T-helper 1 cell treated with Interleukin-12 subunit alpha and Interleukin-12 subunit beta and Interleukin-4 antibody, amounts not matched to agents 30 ng/mL and 1 ng/mL, for 36 hours (primary cell): Measurements from ENCODE around the gene MYO5C. TPM values are rescaled to one million over a fixed set of nuclear protein-coding genes. Genes with fewer than 3 reads are reported as not detected.

ENCODE experiments used
- intact Hi-C: fragments of 100-400 bp; cut with micrococcal nuclease; formaldehyde crosslinking; loops from one replicate; pipeline ENCODE4 v1.15.1; 2024
- total RNA-seq: library from RNA; stranded (reverse); gene quantifications from 2 replicates; pipeline ENCODE4 v1.2.3, GENCODE V29; 2022

MYO5C gene, protein sequence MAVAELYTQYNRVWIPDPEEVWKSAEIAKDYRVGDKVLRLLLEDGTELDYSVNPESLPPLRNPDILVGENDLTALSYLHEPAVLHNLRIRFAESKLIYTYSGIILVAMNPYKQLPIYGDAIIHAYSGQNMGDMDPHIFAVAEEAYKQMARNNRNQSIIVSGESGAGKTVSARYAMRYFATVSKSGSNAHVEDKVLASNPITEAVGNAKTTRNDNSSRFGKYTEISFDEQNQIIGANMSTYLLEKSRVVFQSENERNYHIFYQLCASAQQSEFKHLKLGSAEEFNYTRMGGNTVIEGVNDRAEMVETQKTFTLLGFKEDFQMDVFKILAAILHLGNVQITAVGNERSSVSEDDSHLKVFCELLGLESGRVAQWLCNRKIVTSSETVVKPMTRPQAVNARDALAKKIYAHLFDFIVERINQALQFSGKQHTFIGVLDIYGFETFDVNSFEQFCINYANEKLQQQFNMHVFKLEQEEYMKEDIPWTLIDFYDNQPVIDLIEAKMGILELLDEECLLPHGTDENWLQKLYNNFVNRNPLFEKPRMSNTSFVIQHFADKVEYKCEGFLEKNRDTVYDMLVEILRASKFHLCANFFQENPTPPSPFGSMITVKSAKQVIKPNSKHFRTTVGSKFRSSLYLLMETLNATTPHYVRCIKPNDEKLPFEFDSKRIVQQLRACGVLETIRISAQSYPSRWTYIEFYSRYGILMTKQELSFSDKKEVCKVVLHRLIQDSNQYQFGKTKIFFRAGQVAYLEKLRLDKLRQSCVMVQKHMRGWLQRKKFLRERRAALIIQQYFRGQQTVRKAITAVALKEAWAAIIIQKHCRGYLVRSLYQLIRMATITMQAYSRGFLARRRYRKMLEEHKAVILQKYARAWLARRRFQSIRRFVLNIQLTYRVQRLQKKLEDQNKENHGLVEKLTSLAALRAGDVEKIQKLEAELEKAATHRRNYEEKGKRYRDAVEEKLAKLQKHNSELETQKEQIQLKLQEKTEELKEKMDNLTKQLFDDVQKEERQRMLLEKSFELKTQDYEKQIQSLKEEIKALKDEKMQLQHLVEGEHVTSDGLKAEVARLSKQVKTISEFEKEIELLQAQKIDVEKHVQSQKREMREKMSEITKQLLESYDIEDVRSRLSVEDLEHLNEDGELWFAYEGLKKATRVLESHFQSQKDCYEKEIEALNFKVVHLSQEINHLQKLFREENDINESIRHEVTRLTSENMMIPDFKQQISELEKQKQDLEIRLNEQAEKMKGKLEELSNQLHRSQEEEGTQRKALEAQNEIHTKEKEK (N-terminal part only)
- total RNA-seq, result 1.0 and 1.2 TPM in 2 replicates

DNA sequence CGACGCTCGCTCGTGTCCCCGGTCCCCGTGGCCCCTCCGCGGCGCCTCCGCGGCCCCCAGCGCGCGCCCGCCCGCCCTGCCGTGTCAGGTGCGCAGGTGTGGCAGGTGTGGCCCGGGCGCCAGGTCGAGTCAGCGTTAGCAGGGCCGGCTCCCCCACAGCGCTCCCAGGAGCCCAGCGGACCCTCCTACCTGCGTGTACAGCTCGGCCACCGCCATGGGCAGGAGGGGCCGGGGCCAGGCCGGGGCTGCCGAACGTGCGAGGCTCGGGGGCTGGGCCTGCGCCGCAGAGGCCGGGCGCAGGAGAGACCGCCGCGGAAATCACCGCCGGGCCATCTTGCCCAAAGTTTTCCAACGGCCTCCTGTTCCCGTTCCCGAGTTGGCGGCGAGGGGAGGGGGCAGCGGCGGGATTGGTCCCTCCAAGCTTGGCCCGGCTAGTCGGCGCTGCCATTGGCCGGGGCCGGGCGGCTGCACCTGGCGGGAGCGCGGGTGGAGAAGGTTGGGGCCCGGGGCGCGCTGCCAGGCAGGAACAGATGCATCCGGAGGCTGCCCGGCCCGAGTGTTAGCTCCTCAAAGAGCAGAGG lies at the start of gene MYO5C:
MYO5C (minus strand) TSS at position 384 of the 581 bp plus-strand sequence; CDS start at position 216, 168 bp downstream.
- intact Hi-C loops, result no loop called here

DNA sequence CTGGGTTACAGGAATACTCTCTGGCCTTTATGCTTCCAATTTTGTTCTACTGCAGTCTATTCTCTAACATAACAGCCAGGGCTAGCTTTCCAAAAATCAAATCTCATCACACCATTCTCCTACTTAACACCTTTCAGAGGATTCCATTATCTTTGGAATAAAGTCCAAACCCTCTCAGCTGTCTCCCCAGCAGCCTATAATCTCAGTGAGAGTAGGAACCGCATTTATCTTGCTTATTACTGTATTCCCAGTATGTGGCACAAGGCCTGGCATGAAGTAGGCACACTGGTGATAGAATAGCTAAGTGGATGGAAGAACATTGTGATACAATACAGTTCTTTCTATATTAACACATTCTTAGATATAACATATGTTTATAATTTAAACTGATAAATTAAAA lies 49.0 kb upstream of the MYO5C start:
- intact Hi-C loops, result no loop called here

DNA sequence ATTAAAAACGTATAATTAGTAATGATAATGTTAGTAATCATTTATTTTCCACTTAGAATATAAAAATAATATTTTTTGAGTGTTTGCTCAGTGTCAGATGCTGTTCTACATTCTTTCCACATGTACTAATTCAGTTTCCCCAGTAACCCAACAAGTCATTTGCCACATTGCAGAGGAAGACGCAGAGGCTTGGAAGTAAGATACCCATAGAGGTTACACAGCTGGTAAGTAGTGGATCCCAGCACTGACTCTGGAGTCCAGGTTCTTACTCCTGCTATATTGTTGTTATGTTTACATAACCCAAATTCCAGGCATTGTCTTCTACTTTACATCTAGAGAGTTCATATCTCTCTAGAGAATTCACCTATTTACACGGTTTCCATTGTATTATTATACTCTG lies 48.2 kb upstream of the MYO5C start:
- intact Hi-C loops, result no loop called here

GRCh38 chr15:52340093-52340492 lies 44.5 kb upstream of the MYO5C start:
- intact Hi-C loops, result no loop called here

- intact Hi-C loops, result no loop called here
Observed at GRCh38 chr15:52338891-52339290, 43.3 kb upstream of the MYO5C start.

- intact Hi-C loops, result no loop called here
Observed at GRCh38 chr15:52338058-52338457, 42.5 kb upstream of the MYO5C start.

DNA sequence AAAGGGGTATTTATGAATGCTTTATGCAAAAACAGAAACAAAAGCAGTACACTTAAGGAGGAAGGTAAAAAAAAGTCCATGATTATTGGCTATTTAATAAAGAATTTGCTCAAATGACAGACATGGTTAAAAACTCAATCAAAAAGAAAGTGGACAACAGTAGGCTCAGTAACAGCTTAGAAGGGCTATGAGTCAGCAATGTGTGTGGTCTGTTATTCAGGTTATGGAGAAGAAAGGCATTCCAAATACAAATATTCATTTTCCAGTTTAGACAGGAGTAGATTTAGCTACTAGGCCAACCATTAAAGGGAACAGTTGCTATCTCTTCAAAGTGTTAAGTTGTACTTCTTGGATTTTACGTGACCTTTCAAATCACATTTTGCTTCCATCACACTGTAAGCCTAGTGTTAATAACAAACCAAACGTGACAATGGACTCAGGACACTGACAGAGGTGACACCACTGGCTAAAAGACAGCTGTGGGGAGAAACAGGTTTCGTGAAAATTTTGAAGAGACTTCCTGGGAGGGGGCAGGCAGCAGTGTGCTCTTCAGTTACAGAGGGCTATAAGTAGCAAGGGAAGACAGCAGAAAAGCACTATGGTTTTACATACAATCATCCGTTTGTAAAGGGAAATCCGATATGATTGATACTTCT lies 41.7 kb upstream of the MYO5C start:
- intact Hi-C loops, result no loop called here

DNA sequence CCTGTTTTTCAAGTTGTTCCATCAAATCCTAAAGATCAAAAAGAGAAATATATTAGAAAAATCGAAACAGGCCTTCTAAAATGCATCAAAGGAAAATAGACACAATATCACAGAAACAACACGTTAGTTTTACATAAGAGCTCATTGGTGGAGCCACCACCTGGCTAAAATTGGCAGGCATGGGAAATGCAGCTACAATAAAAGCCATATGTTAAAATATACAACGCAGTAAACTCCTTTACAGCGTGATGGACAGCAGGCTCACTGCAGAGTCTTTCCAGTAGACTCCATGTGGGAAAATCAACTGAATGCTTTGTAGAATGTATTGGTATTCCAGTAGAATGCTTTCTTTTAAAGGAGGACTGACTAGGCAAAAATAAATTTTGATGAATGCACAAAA lies 40.9 kb upstream of the MYO5C start:
- intact Hi-C loops, result no loop called here

GRCh38 chr15:52334491-52335160 lies 39.0 kb upstream of the MYO5C start:
- intact Hi-C loops, result loop anchor here (5.0 kb wide), 1 partner anchor 148 kb away; no protein-coding TSS in a partner anchor

DNA sequence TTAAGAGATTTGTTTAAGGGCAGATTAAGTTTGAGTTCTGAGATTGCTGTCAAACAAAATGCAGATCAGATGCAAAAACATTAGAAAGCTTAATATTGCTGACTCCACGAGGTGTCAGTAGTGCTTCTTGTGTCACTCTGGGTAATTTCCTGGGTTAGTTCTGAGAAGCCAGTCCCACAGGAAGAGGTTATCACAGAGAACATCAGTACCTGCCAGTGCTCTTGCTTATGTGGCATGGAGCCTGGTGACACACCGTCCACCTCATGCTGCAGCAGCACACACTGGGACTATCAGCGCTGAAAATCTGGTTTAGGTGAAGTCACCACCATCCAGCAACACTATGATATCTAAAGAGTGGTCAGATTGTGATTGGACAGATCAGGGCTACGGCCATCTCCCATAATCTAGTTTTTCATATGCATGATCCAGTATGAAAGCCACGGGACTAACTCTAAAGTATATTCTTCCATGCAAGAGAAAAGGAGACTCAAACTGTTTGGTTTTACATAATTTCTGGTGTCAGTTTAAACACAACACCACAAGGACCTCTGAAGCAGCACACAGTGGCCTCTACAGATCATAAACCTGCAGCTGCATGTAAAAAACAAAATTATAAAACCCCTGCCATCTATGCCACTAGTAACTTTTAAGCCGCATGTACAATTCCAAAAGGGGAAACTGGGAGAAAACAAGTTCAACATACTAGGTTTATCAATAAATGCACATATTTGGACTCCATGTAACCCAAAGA lies 36.1 kb upstream of the MYO5C start:
- intact Hi-C loops, result loop anchor here (1.0 to 5.0 kb wide), 10 partner anchors 75 to 404 kb away; partner anchors contain the start of genes ATOSA and MYO5A

- intact Hi-C loops, result loop anchor here (5.0 kb wide), 1 partner anchor 152 kb away; no protein-coding TSS in a partner anchor
Observed at GRCh38 chr15:52329987-52330386, 34.4 kb upstream of the MYO5C start.

DNA sequence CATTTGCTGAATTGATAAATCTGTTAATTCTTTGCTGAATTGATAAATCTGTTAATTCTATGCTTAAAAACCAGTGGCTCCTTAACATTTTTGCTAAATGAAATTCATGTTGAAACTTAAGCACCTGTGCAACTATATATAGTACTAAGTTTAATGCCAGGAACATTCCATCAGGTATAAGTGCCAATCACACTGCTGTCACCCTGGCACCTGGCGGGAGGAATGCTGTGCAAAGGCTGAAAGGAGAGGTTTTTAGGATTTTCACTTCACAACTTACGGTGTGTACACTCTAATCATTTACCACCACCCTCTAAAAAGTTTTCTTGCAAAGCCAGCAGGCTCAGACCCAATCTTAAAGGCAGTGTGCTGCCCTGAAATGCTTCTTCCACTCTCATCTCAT lies 33.5 kb upstream of the MYO5C start:
- intact Hi-C loops, result no loop called here

GRCh38 chr15:52328680-52329079 lies 33.1 kb upstream of the MYO5C start:
- intact Hi-C loops, result no loop called here

GRCh38 chr15:52326756-52327155 lies 31.2 kb upstream of the MYO5C start:
- intact Hi-C loops, result no loop called here

DNA sequence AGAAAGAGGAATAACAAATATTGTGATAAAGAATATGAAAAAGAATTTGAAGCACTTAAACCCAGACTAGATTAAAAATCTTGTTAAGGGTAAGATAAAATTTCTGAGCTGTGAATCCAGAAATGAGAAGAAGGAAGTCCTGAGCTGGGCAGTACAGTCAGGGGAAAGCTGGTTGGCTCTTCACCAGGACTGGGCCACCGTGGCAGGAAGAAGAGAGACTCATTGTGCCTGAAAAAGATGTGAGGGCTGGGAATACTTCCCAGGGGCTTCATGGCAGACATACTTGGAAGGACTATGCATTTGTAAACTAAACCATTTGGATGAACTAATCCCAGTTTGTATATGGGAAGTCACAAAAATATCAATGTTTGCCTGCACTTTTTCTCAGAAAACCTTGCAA lies 28.5 kb upstream of the MYO5C start:
- intact Hi-C loops, result no loop called here

DNA sequence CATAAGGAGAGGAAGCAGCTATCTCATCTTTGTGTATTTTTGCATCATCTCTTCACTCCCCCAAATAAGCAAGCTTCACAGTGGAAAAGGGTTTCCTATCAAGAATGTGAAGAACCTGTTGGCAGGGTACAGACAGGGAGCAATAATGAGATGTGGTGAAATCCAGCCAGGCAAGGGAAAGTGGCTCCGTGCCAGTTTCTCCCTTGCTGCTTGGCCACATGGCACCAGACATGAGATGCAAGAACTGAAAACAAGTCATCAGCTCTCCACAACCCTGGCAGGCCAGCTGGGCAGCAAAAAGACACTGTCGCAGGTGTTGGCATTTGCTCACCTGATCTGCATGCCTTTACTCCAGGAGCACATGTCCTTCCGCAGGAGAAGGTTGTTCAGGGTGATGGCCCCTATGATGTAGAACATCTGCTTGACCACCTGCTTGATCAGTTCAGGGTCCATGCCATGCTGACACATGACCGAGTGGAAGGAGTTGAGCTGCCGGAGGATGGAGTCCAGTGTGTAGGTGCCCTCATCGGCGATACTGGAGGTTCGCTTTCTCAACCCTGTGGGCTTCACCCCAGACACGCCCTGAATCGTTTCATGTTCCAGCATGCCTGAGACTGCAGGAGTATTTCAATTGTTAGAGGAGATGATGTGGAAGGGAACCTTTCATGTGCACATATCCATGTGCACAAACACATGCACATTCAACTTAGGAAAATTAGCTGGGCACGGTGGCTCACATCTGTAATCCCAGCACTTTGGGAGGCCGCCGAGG lies 23.3 kb upstream of the MYO5C start:
- intact Hi-C loops, result no loop called here

GRCh38 chr15:52317688-52318087 lies 22.1 kb upstream of the MYO5C start:
- intact Hi-C loops, result no loop called here

DNA sequence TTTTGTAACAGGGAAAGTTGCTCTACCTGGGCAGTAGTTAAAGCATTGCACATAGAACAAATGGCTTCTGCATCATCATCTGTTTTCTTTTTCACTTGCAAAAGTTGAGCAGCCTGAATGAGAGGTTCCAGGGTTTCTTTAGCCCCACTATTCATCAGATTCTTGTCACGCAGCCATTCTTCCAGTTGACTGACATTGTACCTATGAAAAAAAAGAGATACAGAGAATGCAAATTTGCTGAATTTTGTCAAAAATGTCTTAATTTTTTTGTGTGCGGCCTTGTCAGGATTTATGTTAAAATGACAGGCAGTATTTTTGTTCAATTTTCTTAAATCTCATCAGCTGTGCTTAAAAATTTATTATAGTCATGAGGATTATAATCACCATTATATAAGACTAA lies 21.4 kb upstream of the MYO5C start:
- intact Hi-C loops, result no loop called here
